MCF 10A (cell line): ENCODE measurements around the gene ATF7. TPM values are rescaled to one million over a fixed set of nuclear protein-coding genes. Genes with fewer than 3 reads are reported as not detected.
A peak's percentile ranks its signal among the peaks of the same experiment; 100 is the strongest.

Source experiments
- BruUV-seq: library from RNA; stranded (reverse); fragments of 400-500 nt; replicated peaks from 2 replicates; lab custom pipeline; 2021; lab: Mats Ljungman, UMichigan
- CTCF ChIA-PET: fragments of 300-600 bp; sonication (Branson Sonifier 250); formaldehyde crosslinking; extraction: SDS; loops from one replicate; lab custom pipeline; 2021; ENCODE audit warnings: antibody characterized with exemption, inconsistent platforms; lab: Yijun Ruan, JAX
- POLR2A ChIA-PET: fragments of 300-600, 350-650 bp; sonication (Branson Sonifier 250); formaldehyde crosslinking; extraction: SDS; loops from one replicate; lab custom pipeline; 2020; ENCODE audit warnings: antibody characterized with exemption, inconsistent platforms; lab: Yijun Ruan, JAX
- DNase-seq: peaks from one replicate; pipeline ENCODE4 v3.0.0-alpha.2; 2018; ENCODE audit not compliant: unreplicated experiment
- H3K27ac Mint-ChIP-seq: one replicate; pipeline ENCODE4 v1.8.0; 2022; ENCODE audit warnings: mild to moderate bottlenecking, low read depth, mixed read lengths; ENCODE audit not compliant: unreplicated experiment
- H3K27me3 Mint-ChIP-seq: one replicate; pipeline ENCODE4 v1.8.0; 2022; ENCODE audit warnings: mixed read lengths; ENCODE audit not compliant: insufficient read depth, unreplicated experiment
- H3K36me3 Mint-ChIP-seq: one replicate; pipeline ENCODE4 v1.8.0; 2022; ENCODE audit warnings: mild to moderate bottlenecking, moderate library complexity, mixed read lengths; ENCODE audit not compliant: insufficient read depth, unreplicated experiment
- H3K4me1 Mint-ChIP-seq: one replicate; pipeline ENCODE4 v1.8.0; 2022; ENCODE audit warnings: mixed read lengths; ENCODE audit not compliant: insufficient read depth, unreplicated experiment
- H3K4me3 Mint-ChIP-seq: one replicate; pipeline ENCODE4 v1.8.0; 2022; ENCODE audit warnings: mild to moderate bottlenecking, moderate library complexity, mixed read lengths; ENCODE audit not compliant: unreplicated experiment
- H3K9me3 Mint-ChIP-seq: one replicate; pipeline ENCODE4 v1.8.0; 2022; ENCODE audit warnings: mixed read lengths; ENCODE audit not compliant: unreplicated experiment
- CTCF ChIP-seq: fragments of 200-600 bp; IDR thresholded peaks from one replicate; pipeline ENCODE4 v1.8.0; 2022; ENCODE audit warnings: antibody characterized with exemption, mild to moderate bottlenecking; ENCODE audit not compliant: unreplicated experiment
- intact Hi-C: fragments of 100-400 bp; cut with micrococcal nuclease; formaldehyde crosslinking; loops from 2 replicates; pipeline ENCODE4 v1.14.1; 2022
- total RNA-seq: library from RNA; stranded (reverse); gene quantifications from 2 replicates; pipeline ENCODE4 v1.2.3, GENCODE V29; 2022

ATF7 gene
- total RNA-seq, 1 experiment from 2014 or later = 40.8 TPM

GRCh38 chr12:53474077-53474476 lies 152.1 kb downstream of the ATF7 start:
- intact Hi-C loops = no loop called here
- ChIA-PET CTCF (interaction anchor here (0.5 to 3.4 kb wide), 6 partner anchors 17 to 409 kb away, joined by 3 to 23 read pairs (median 3); partner anchors contain the start of genes AAAS and NPFF), POLR2A (interaction anchor here (1.0 to 3.6 kb wide), 6 partner anchors 9 to 28 kb away, joined by 3 to 25 read pairs (median 10); partner anchors contain the start of gene TARBP2)
- Mint-ChIP-seq H3K27ac (peak overlapping the region; percentile 27), H3K9me3 (no peaks in the 10 kb centered on the region), H3K27me3 (no peaks in the 10 kb centered on the region), H3K4me3 (no peak overlapping the region), H3K36me3 (peaks cover 100% of the 10 kb centered on the region), H3K4me1 (peaks cover 21% of the 10 kb centered on the region)
- BruUV-seq = no TSS peak
- no peak for TF ChIP-seq CTCF
- DNase-seq = no peak

GRCh38 chr12:53472056-53472582 lies 154.1 kb downstream of the ATF7 start:
- H3K27ac Mint-ChIP-seq = no peak overlapping the region
- no peaks in the 10 kb centered on the region for H3K27me3 Mint-ChIP-seq
- no TSS peak for BruUV-seq
- H3K4me1 Mint-ChIP-seq = peaks cover 20% of the 10 kb centered on the region
- ChIA-PET CTCF (interaction anchor here (0.6 to 1.3 kb wide), 4 partner anchors 13 to 500 kb away, joined by 3 read pairs; no protein-coding TSS in a partner anchor), POLR2A (interaction anchor here (1.1 to 2.1 kb wide), 6 partner anchors 8 to 29 kb away, joined by 4 to 9 read pairs (median 5); partner anchors contain the start of gene TARBP2)
- intact Hi-C loops = no loop called here
- no peak for TF ChIP-seq CTCF
- DNase-seq = no peak
- H3K9me3 Mint-ChIP-seq = no peaks in the 10 kb centered on the region
- peaks cover 100% of the 10 kb centered on the region for H3K36me3 Mint-ChIP-seq
- no peak overlapping the region for H3K4me3 Mint-ChIP-seq

- no peak for TF ChIP-seq CTCF
- Mint-ChIP-seq H3K27me3 (no peaks in the 10 kb centered on the region), H3K36me3 (peaks cover 100% of the 10 kb centered on the region), H3K4me3 (no peak overlapping the region), H3K4me1 (peaks cover 36% of the 10 kb centered on the region), H3K27ac (no peak overlapping the region), H3K9me3 (no peaks in the 10 kb centered on the region)
- ChIA-PET CTCF (interaction anchor here (0.6 to 1.1 kb wide), 3 partner anchors 10 to 338 kb away, joined by 3 to 4 read pairs (median 4); partner anchors contain the start of gene AAAS), POLR2A (interaction anchor here (0.7 to 1.6 kb wide), 5 partner anchors 10 to 28 kb away, joined by 3 to 7 read pairs (median 4); no protein-coding TSS in a partner anchor)
- no TSS peak for BruUV-seq
- DNase-seq = no peak
- intact Hi-C loops = no loop called here
Observed at GRCh38 chr12:53468282-53468681, 157.9 kb downstream of the ATF7 start.

GRCh38 chr12:53467880-53468279 lies 158.3 kb downstream of the ATF7 start:
- TSS peak; percentile 9 for BruUV-seq
- POLR2A ChIA-PET = interaction anchor here (0.7 to 1.6 kb wide), 5 partner anchors 9 to 28 kb away, joined by 3 to 7 read pairs (median 4); no protein-coding TSS in a partner anchor
- Mint-ChIP-seq H3K4me3 (no peak overlapping the region), H3K27me3 (no peaks in the 10 kb centered on the region), H3K9me3 (no peaks in the 10 kb centered on the region), H3K4me1 (peaks cover 36% of the 10 kb centered on the region), H3K36me3 (peaks cover 100% of the 10 kb centered on the region), H3K27ac (no peak overlapping the region)
- no peak for TF ChIP-seq CTCF
- intact Hi-C loops = no loop called here
- no peak for DNase-seq
- CTCF ChIA-PET = interaction anchor here (0.6 to 1.2 kb wide), 4 partner anchors 8 to 338 kb away, joined by 3 to 5 read pairs (median 4); partner anchors contain the start of gene AAAS
